ENCODE results near the gene RNU1-2. TPM values are rescaled to one million over a fixed set of nuclear protein-coding genes. Genes with fewer than 3 reads are reported as not detected.
"Not testable (repeated sequence)": the region's sequence is repeated elsewhere in the genome, so short reads cannot be mapped to it uniquely, and the experiment has no call there.

Gene RNU1-2
- total RNA-seq, 1 donor from 2014 or later = 3,042 TPM

- TF ChIP-seq CTCF (conservative IDR thresholded peaks at IDR 0.05) = no peak
- Mint-ChIP-seq H3K36me3 (ENCODE audit: low read depth) (no peaks in the 10 kb centered on the region), H3K9me3 (no peaks in the 10 kb centered on the region), H3K4me1 (peaks cover 8% of the 10 kb centered on the region), H3K27me3 (ENCODE audit: low read depth) (peaks cover 7% of the 10 kb centered on the region), H3K27ac (ENCODE audit: unreplicated experiment) (peak overlapping the region; percentile 12), H3K4me3 (peak overlapping the region; percentile 84)
- no peak for DNase-seq (ENCODE audit: low read depth, low spot score)
These were observed 6.6 kb upstream of the RNU1-2 start for GRCh38 chr1:16888860-16889816.

GRCh38 chr1:16890539-16891021 lies 5.2 kb upstream of the RNU1-2 start:
- H3K9me3 Mint-ChIP-seq; H3K27ac Mint-ChIP-seq (ENCODE audit: unreplicated experiment); H3K36me3 Mint-ChIP-seq (ENCODE audit: low read depth); DNase-seq (ENCODE audit: low read depth, low spot score); H3K27me3 Mint-ChIP-seq (ENCODE audit: low read depth): not testable (repeated sequence)
- Mint-ChIP-seq H3K4me3 (peak overlapping the region; percentile 6), H3K4me1 (peaks cover 18% of the 10 kb centered on the region)

GRCh38 chr1:16891057-16891456 lies 4.7 kb upstream of the RNU1-2 start:
- not testable (repeated sequence) for H3K9me3 Mint-ChIP-seq; H3K4me3 Mint-ChIP-seq; DNase-seq (ENCODE audit: low read depth, low spot score); H3K36me3 Mint-ChIP-seq (ENCODE audit: low read depth); H3K27ac Mint-ChIP-seq (ENCODE audit: unreplicated experiment)
- peaks cover 22% of the 10 kb centered on the region for H3K4me1 Mint-ChIP-seq
- H3K27me3 Mint-ChIP-seq (ENCODE audit: low read depth) = peaks cover 12% of the 10 kb centered on the region

GRCh38 chr1:16892978-16893525 lies 2.7 kb upstream of the RNU1-2 start:
- not testable (repeated sequence) for H3K36me3 Mint-ChIP-seq (ENCODE audit: low read depth); DNase-seq (ENCODE audit: low read depth, low spot score); H3K27ac Mint-ChIP-seq (ENCODE audit: unreplicated experiment); H3K9me3 Mint-ChIP-seq; H3K4me3 Mint-ChIP-seq
- Mint-ChIP-seq H3K27me3 (ENCODE audit: low read depth) (peaks cover 19% of the 10 kb centered on the region), H3K4me1 (peaks cover 39% of the 10 kb centered on the region)

DNA sequence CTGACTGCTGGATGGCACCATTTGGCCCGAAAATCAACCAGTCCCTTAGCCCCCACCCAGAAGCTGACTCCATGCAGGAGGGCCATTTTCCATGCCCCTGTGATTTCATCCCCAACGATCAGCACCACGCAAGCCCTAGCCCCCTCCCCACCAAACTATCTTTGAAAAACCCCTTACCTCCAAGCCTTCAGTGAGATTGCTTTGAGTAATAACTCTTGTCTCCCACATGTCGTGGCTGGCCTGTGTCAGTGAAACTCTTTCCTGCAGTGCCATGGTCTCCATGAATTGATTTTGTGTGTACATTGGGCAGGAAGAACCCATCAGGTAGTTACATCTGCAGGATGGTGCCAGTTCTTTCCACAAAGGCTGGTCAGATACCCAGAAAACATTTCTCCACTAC lies 2.0 kb upstream of the RNU1-2 start:
- H3K4me1 Mint-ChIP-seq = peaks cover 40% of the 10 kb centered on the region

DNA sequence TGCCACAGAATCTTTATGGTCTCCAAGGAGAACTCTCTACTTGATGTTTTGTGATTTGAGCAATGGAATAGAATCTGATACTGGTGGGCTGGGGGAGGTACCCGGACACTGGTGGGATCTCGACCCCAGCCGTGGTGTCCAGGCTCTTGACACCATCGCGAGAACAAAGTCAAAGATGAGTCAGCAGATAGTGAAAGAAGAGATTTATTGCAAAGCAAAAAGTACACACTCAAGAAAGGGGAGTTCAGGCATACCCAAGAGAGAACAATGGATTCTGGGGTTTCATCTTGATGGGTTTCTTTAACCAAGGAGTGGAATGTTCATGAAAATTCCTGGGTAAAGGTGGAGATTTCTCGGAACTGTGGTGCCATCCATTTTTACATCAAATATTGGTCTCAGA lies 1.4 kb upstream of the RNU1-2 start:
- not testable (repeated sequence) for H3K9me3 Mint-ChIP-seq; DNase-seq (ENCODE audit: low read depth, low spot score); H3K36me3 Mint-ChIP-seq (ENCODE audit: low read depth); H3K27ac Mint-ChIP-seq (ENCODE audit: unreplicated experiment); H3K4me3 Mint-ChIP-seq
- Mint-ChIP-seq H3K4me1 (peaks cover 40% of the 10 kb centered on the region), H3K27me3 (ENCODE audit: low read depth) (peaks cover 19% of the 10 kb centered on the region)

More for the DNA sequence above, 2.0 kb upstream of the RNU1-2 start:
- H3K27ac Mint-ChIP-seq (ENCODE audit: unreplicated experiment); H3K9me3 Mint-ChIP-seq; DNase-seq (ENCODE audit: low read depth, low spot score); H3K36me3 Mint-ChIP-seq (ENCODE audit: low read depth): not testable (repeated sequence)
- peak overlapping the region; percentile 15 for H3K4me3 Mint-ChIP-seq
- H3K27me3 Mint-ChIP-seq (ENCODE audit: low read depth) = peaks cover 19% of the 10 kb centered on the region

DNA sequence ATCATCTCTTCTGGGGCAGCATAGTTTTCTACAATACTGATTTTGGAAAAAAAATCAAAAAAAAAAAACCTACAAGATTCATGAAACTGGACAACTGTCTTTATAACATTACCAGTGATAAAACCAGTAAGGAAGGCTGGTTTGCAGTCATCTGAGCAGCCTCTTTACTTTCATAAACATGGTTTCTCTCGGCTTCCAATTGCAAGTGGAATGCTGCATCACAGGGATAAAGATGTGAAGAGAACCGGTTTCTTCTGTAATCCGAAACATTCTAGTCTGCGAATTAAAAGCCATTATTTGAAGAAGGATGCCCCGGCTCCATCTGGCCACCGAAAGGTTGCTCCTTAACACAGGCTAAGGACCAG lies 565 bp upstream of the RNU1-2 start:
- H3K4me1 Mint-ChIP-seq = peaks cover 32% of the 10 kb centered on the region
- H3K4me3 Mint-ChIP-seq = peak overlapping the region; percentile 88
- peaks cover 12% of the 10 kb centered on the region for H3K27me3 Mint-ChIP-seq (ENCODE audit: low read depth)
- H3K9me3 Mint-ChIP-seq; DNase-seq (ENCODE audit: low read depth, low spot score); H3K36me3 Mint-ChIP-seq (ENCODE audit: low read depth): not testable (repeated sequence)
- peak overlapping the region; percentile 100 for H3K27ac Mint-ChIP-seq (ENCODE audit: unreplicated experiment)

GRCh38 chr1:16896316-16897055 lies 706 bp downstream of the RNU1-2 start:
- H3K36me3 Mint-ChIP-seq (ENCODE audit: low read depth); H3K9me3 Mint-ChIP-seq: not testable (repeated sequence)
- Mint-ChIP-seq H3K4me3 (peak overlapping the region; percentile 88), H3K4me1 (peaks cover 40% of the 10 kb centered on the region), H3K27ac (ENCODE audit: unreplicated experiment) (peak overlapping the region; percentile 63), H3K27me3 (ENCODE audit: low read depth) (peaks cover 12% of the 10 kb centered on the region)
- DNase-seq (ENCODE audit: low read depth, low spot score) = peak; percentile 58

DNA sequence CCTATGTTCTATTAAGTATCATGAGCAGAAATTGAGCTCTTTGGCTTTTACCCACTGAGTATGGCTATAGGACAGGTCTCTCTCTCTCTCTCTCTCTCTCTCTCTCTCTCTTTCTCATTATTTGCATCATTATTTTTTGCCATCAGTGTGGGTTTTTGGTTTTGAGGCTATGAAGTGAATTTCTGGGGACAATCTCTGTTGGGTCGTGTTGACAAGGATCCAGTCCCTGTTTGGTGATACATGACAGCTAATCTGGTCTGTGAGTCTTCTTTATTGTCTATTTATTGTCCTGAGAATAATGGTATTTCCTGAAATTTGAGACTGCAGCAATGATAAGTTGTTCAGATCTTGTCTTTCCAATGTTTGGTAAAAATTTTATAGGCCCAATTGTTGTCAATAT lies 1.9 kb downstream of the RNU1-2 start:
- H3K36me3 Mint-ChIP-seq (ENCODE audit: low read depth); H3K9me3 Mint-ChIP-seq; H3K4me3 Mint-ChIP-seq; H3K27ac Mint-ChIP-seq (ENCODE audit: unreplicated experiment); DNase-seq (ENCODE audit: low read depth, low spot score): not testable (repeated sequence)
- Mint-ChIP-seq H3K27me3 (ENCODE audit: low read depth) (peaks cover 12% of the 10 kb centered on the region), H3K4me1 (peaks cover 44% of the 10 kb centered on the region)

- not testable (repeated sequence) for H3K4me3 Mint-ChIP-seq; H3K9me3 Mint-ChIP-seq; H3K27ac Mint-ChIP-seq (ENCODE audit: unreplicated experiment); H3K36me3 Mint-ChIP-seq (ENCODE audit: low read depth); DNase-seq (ENCODE audit: low read depth, low spot score)
- Mint-ChIP-seq H3K4me1 (peaks cover 45% of the 10 kb centered on the region), H3K27me3 (ENCODE audit: low read depth) (peaks cover 12% of the 10 kb centered on the region)
These were observed 2.5 kb downstream of the RNU1-2 start for GRCh38 chr1:16898298-16898697.

DNA sequence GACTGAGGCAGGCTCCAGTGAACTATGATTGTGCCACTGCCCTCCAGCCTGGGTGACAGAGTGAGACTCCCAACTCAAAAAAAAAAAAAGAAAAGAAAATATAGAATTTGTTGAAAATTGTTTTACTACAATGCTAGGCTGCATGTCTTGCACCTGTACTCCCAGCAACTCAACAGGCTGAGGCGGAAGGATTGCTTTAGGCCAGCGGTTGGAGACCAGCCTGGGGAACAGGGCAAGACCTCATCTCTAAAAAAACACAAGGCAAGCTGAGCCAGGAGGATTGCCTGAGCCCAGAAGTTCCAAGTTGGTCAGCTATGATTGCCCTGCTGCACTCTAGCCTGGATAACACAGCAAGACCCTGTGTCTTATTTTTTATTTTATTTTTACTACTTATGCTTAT lies 3.2 kb downstream of the RNU1-2 start:
- H3K4me3 Mint-ChIP-seq; H3K27ac Mint-ChIP-seq (ENCODE audit: unreplicated experiment); H3K9me3 Mint-ChIP-seq; DNase-seq (ENCODE audit: low read depth, low spot score); H3K36me3 Mint-ChIP-seq (ENCODE audit: low read depth): not testable (repeated sequence)
- H3K4me1 Mint-ChIP-seq = peaks cover 45% of the 10 kb centered on the region
- H3K27me3 Mint-ChIP-seq (ENCODE audit: low read depth) = peaks cover 12% of the 10 kb centered on the region

Data from neural crest cell (in vitro differentiated cells).